Prostate gland (tissue), 2 donors: ENCODE results near the gene RPS6KA6. TPM values are rescaled to one million over a fixed set of nuclear protein-coding genes. Genes with fewer than 3 reads are reported as not detected.

ENCODE experiments used
- DNase-seq: peaks from one replicate; pipeline ENCODE4 v3.0.0-alpha.2; 2019; ENCODE audit warnings: low spot score
- H3K27ac ChIP-seq, 2 donors: fragments of 200-600 bp; sonication (generic); 2 replicates each; pipeline ENCODE4 v1.5.1; 2017 to 2019
- H3K27me3 ChIP-seq: fragments of 200-600 bp; sonication (generic); replicated peaks from 2 replicates; pipeline ENCODE4 v1.5.1; 2019; ENCODE audit not compliant: insufficient read depth
- H3K36me3 ChIP-seq, 2 donors: fragments of 200-600 bp; sonication (generic); 1 replicate in 1 of 2; 2 replicates in 1 of 2; pipeline versions ENCODE4 v1.5.1 to v1.8.1; 2017 to 2019
- H3K4me1 ChIP-seq: fragments of 200-600 bp; sonication (generic); replicated peaks from 2 replicates; pipeline ENCODE4 v1.5.1; 2019
- H3K4me3 ChIP-seq, 2 donors: fragments of 200-600 bp; sonication (generic); 2 replicates each; pipeline ENCODE4 v1.5.1; 2017 to 2019
- H3K9me3 ChIP-seq: fragments of 200-600 bp; sonication (generic); 2 replicates; pipeline ENCODE4 v1.5.1; 2017
- POLR2A ChIP-seq: fragments of 450-650 bp; IDR thresholded peaks from one replicate; pipeline ENCODE4 v1.6.1; 2016; ENCODE audit warnings: antibody characterized with exemption, mild to moderate bottlenecking
- POLR2AphosphoS5 ChIP-seq: sonication (generic); formaldehyde crosslinking; IDR thresholded peaks from one replicate; pipeline ENCODE4 v1.6.1; 2017; ENCODE audit warnings: antibody characterized with exemption
- WGBS: methylation state at CpG from one replicate; pipeline ENCODE4 v1.1.5; 2018; 5-methylcytosine and 5-hydroxymethylcytosine counted together
- intact Hi-C: fragments of 100-400 bp; cut with DNase I; formaldehyde crosslinking; loops from one replicate; pipeline ENCODE4 v1.14.2; 2022
- total RNA-seq, 2 donors: library from RNA; depleted of rRNA; stranded (reverse); fragments of >200 nt; gene quantifications; one replicate each; pipeline ENCODE4 v1.1.0, GENCODE V29; 2016
- TF ChIP-seq, protein P1 (sequence below), 4 experiments: fragments of 200-600 bp in 2 of 4; fragments of 450-650 bp in 2 of 4; sonication (generic) in 2 of 4; IDR thresholded peaks; 1 replicate in 3 of 4; 2 replicates in 1 of 4; pipeline ENCODE4 v1.5.1; 2016 to 2019; ENCODE audit warnings: antibody characterized with exemption in 4 of 4, mild to moderate bottlenecking in 2 of 4, moderate library complexity in 2 of 4

The RPS6KA6 gene
- total RNA-seq, 2 donors from 2014 or later: 5.3 to 8.7 TPM

GRCh38 chrX:84197550-84197949 lies 9.6 kb upstream of the RPS6KA6 start:
- H3K4me1 ChIP-seq: no peaks in the 10 kb centered on the region
- no peak overlapping the region for H3K27ac ChIP-seq
- intact Hi-C loops: no loop called here
- H3K9me3 ChIP-seq: no peaks in the 10 kb centered on the region
- DNase-seq: no peak
- TF ChIP-seq, protein P1, sequence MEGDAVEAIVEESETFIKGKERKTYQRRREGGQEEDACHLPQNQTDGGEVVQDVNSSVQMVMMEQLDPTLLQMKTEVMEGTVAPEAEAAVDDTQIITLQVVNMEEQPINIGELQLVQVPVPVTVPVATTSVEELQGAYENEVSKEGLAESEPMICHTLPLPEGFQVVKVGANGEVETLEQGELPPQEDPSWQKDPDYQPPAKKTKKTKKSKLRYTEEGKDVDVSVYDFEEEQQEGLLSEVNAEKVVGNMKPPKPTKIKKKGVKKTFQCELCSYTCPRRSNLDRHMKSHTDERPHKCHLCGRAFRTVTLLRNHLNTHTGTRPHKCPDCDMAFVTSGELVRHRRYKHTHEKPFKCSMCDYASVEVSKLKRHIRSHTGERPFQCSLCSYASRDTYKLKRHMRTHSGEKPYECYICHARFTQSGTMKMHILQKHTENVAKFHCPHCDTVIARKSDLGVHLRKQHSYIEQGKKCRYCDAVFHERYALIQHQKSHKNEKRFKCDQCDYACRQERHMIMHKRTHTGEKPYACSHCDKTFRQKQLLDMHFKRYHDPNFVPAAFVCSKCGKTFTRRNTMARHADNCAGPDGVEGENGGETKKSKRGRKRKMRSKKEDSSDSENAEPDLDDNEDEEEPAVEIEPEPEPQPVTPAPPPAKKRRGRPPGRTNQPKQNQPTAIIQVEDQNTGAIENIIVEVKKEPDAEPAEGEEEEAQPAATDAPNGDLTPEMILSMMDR (IDR thresholded peaks at IDR 0.05): no peak
- TF ChIP-seq POLR2A: no peak
- no peaks in the 10 kb centered on the region for H3K27me3 ChIP-seq
- no peak overlapping the region for H3K4me3 ChIP-seq
- H3K36me3 ChIP-seq: no peaks in the 10 kb centered on the region
- 39% methylated on average over 1 of the region's 1 CpG for WGBS

GRCh38 chrX:84192006-84192405 lies 4.0 kb upstream of the RPS6KA6 start:
- DNase-seq: no peak
- Histone ChIP-seq H3K4me1 (no peaks in the 10 kb centered on the region), H3K36me3 (no peaks in the 10 kb centered on the region), H3K4me3 (no peak overlapping the region), H3K9me3 (no peaks in the 10 kb centered on the region), H3K27ac (no peak overlapping the region), H3K27me3 (no peaks in the 10 kb centered on the region)
- no peak for TF ChIP-seq POLR2AphosphoS5
- no peak for TF ChIP-seq POLR2A
- TF ChIP-seq, protein P1 (IDR thresholded peaks at IDR 0.05): no peak
- intact Hi-C loops: no loop called here
- 100% methylated on average over 1 of the region's 1 CpG for WGBS

DNA sequence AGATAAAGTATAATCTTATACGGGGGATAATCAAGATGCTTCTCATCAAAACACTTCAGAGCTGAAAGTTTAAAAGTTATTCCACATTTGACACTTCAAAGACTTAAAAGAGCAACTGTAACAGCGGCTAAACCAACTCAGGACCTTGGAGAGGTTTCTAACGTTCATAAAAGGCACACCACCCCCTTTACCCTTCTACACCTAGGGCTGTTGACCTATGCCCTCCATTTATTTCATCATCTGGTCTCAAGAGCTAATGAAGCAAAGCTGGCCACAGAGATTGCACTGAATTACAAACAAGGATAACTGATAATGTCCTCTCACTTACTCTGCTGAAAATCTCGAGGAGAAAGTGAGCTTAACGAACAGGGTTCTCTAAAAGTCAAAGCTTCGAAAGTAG lies 1.1 kb upstream of the RPS6KA6 start:
- no peak for TF ChIP-seq POLR2AphosphoS5
- TF ChIP-seq POLR2A: no peak
- TF ChIP-seq, protein P1 (IDR thresholded peaks at IDR 0.05): no peak
- Histone ChIP-seq H3K27me3 (no peaks in the 10 kb centered on the region), H3K9me3 (no peaks in the 10 kb centered on the region), H3K4me1 (no peaks in the 10 kb centered on the region), H3K4me3 (no peak overlapping the region), H3K27ac (no peak overlapping the region), H3K36me3 (no peaks in the 10 kb centered on the region)
- intact Hi-C loops: no loop called here
- 50% methylated on average over 6 of the region's 6 CpGs for WGBS
- no peak for DNase-seq

DNA sequence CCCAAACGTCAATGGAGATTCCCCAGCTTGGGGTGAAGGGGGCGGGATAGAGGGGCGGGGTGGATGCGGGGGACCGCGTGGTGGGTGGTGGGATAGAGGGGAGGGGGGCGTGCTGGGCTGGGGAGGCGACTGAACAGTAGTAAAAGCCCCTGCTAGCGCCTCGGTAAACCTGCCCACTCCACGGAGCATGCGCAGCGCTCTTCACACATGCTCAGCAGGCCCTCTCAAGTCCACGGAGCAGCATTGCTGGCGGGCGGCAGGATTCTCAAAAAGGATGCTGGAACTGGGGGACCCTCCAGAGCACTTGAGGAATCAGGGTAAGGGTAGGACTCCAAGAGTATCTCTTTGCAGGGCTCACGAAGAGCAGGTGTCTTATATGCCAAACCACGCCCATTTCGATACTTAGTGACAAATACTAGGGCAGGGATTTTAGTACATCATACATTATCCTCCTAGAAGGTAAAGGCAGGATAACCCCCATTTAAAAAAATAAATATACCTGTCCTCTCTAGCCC lies 378 bp upstream of the RPS6KA6 start:
- Histone ChIP-seq H3K27me3 (no peaks in the 10 kb centered on the region), H3K4me1 (no peaks in the 10 kb centered on the region), H3K4me3 (peak overlapping the region; percentile 44 to 51), H3K9me3 (no peaks in the 10 kb centered on the region), H3K27ac (peak overlapping the region; percentile 71 to 74), H3K36me3 (no peaks in the 10 kb centered on the region)
- intact Hi-C loops: no loop called here
- TF ChIP-seq POLR2A: no peak
- TF ChIP-seq POLR2AphosphoS5: peak; percentile 6
- 3% methylated on average over 9 of the region's 19 CpGs for WGBS
- peak; percentile 51 for DNase-seq

GRCh38 chrX:84186603-84187532 lies 1.1 kb downstream of the RPS6KA6 start:
- Histone ChIP-seq H3K9me3 (no peaks in the 10 kb centered on the region), H3K4me3 (peak overlapping the region; percentile 44 to 51), H3K27me3 (no peaks in the 10 kb centered on the region), H3K4me1 (no peaks in the 10 kb centered on the region), H3K36me3 (no peaks in the 10 kb centered on the region), H3K27ac (peak overlapping the region; percentile 71 to 74)
- intact Hi-C loops: no loop called here
- 4% methylated on average over 28 of the region's 28 CpGs for WGBS
- DNase-seq: peak; percentile 6
- TF ChIP-seq POLR2A: no peak
- TF ChIP-seq, protein P1 (IDR thresholded peaks at IDR 0.05): peak in 1 of 4 experiments; percentile 4
